Thyroid gland (tissue), 4 donors: Measurements from ENCODE around the gene SORT1.

Experiments used
- CTCF ChIP-seq, 6 experiments: fragments of 200-600 bp in 3 of 6; fragments of 450-650 bp in 3 of 6; sonication (generic) in 3 of 6; IDR thresholded peaks; one replicate each; pipeline ENCODE4 v1.5.1; 2016 to 2019; ENCODE audit warnings: antibody characterized with exemption in 6 of 6, mild to moderate bottlenecking in 2 of 6, inconsistent platforms in 1 of 6, moderate library complexity in 1 of 6
- POLR2A ChIP-seq, 2 donors: fragments of 450-650 bp; IDR thresholded peaks; one replicate each; pipeline ENCODE4 v1.6.1; 2017; ENCODE audit warnings: antibody characterized with exemption in 2 of 2, mild to moderate bottlenecking in 2 of 2, moderate library complexity in 1 of 2

DNA sequence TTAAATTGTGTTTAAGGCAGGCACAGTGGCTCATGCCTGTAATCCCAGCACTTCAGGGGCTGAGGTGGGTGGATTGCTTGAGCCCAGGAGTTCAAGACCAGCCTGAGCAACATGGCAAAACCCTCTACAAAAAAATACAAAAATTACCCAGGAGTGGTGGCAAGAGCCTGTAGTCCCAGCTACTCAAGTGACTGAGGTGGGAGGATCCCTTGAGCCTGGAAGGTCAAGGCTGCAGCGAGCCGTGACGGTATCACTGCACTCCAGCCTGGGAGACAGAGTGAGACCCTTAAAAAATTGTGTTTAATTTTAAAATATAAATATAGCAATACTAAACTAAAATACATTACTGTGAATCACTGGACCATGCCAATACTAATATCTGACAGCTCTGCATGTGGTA lies 42.8 kb downstream of the SORT1 start:
- TF ChIP-seq CTCF (IDR thresholded peaks at IDR 0.05) (no peak), POLR2A (IDR thresholded peaks at IDR 0.05) (no peak)
